NCI-H187 (cell line): ENCODE measurements around the gene NOL7.

Experiments
- DNase-seq, 2 experiments: peaks; one replicate each; lab custom pipeline; 2025; lab: John Stamatoyannopoulos, UW

NOL7 gene

GRCh38 chr6:13614926-13615791 is at the start of gene NOL7:
NOL7 (plus strand) TSS chr6:13615335; CDS start chr6:13615359, 24 bp downstream.
- peak; percentile 97 to 98 for DNase-seq

- DNase-seq, result no peak
These were observed 49.2 kb upstream of the NOL7 start for GRCh38 chr6:13565921-13566320.

- DNase-seq, result no peak
These were observed 48.6 kb upstream of the NOL7 start for GRCh38 chr6:13566500-13566899.

GRCh38 chr6:13568970-13569369 is 46.2 kb upstream of the NOL7 start:
- DNase-seq, result no peak

DNA sequence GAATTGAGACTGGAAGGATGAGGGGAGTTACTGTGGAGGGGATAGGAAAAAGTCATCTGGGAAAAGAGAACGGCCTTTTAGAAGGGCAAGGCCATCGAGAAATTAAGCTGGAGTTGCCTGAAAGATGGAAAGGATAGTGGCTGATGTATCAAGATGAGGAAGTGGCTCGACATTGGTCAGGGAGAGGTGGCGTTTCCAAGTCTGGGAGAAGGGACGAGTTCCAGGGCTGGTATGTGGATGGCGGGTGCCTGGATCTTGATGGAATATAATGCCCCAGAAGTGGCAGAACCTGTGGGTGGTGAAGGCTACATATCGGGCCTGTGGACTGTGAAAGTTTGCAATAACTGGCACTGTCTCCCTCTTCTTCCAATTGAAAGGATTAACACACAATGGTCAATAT is 42.9 kb upstream of the NOL7 start:
- DNase-seq, result no peak

DNA sequence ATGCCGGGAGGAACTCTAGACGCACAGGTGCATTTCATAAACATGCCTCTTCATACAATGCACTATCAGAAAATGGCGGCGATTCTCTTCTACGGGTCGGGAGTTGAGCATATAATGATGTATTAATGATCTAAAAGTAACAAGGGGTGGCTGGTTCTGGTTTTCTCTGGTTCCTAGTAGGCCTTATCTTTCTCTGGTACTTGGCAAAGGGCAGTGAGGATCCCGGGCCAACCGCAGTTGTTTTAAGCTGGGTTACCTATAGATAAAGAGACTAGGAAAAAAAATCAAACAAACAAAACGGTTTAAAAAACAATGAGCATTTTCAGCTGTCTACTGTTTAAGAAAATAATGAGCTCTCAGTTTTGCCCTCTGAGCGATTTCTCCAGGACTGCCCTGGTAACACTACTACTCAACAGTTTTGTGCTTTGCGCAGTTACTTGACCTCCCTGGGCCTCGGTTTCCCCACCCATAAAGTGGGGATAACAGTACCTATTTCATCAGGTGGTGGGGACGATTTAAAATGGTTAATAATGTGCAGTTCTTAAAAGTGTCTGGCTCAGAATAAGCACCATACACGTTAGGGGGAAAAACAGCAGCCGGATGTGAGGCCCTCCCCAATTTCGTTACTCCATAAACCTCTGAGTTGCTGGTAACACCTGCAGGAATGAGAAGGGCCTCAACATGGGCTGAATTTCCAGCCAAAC is 42.0 kb upstream of the NOL7 start:
- DNase-seq, result no peak

DNA sequence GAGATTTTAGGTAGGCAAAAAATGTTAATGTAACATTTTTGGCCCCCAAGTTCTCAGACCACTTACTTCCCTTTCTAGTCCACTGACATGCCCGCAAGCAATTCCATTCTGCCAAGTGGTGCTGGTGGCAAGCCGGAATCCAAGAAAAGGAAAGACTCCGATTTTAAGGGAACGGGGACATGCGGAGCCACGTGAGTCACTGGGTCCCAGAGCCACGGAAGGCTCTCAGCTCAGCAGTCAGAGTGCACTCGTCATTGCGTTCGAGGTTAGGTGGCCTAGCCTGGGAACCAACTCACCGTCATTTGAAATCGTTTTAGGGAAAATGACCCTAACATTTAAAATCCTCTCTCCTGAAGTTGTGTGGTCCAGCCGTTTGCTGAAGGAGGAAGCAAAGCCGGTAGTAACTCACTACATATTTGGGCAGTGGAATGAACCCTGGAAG is 41.4 kb upstream of the NOL7 start:
- no peak for DNase-seq

- DNase-seq, result peak; percentile 89 to 92
These were observed 41.0 kb upstream of the NOL7 start for GRCh38 chr6:13574149-13574570.

DNA sequence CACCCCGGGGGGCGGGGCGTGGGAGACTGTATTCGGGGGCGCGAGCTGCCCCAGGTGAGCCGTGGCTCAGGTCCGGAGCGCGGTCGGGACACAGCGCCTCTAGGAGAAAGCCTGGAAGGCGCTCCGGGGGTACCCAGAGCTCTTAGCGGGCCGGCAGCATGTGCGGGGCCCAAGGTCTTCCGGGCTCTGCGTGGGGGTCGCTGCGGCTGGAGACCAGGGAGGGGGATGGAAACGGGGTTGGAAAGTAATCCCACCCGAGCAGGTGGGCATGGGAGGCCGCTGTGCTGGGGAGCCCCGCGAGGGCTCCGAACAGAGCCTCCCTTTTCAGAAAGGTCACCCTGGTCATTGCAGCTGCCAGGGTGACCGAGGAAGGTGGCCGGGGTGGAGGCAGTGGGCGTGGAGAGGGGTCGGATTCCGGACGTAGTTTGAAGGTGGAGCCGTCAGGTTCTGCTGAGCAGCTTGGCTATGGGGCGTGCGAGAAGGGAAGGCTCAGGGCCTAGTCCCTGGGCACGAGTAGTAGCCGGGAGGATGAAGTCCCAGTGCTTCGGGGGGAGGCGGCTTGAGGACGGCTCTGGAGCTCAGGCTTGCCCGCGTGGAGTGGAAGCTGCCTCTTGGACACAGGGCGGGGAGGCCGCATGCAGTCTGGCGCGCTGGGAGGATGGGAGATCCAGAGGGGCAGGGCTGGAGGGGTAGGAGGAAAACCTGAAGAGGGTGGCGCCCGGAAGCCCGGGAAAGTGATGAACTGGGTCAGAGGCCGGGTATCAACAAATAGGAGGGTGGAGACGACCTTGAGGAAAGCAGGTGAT is 40.4 kb upstream of the NOL7 start, which contains the start of gene SIRT5:
Gene SIRT5, plus strand, starts transcription at position 31 of the 806 bp plus-strand sequence. CDS start 9,510 bp downstream, outside the sequence.
- DNase-seq, result peak; percentile 77

- DNase-seq, result no peak
These were observed 39.8 kb upstream of the NOL7 start for GRCh38 chr6:13575377-13575775.

GRCh38 chr6:13576017-13576416 is 39.1 kb upstream of the NOL7 start:
- DNase-seq, result no peak

- no peak for DNase-seq
These were observed 37.2 kb upstream of the NOL7 start for GRCh38 chr6:13577926-13578325.

GRCh38 chr6:13579911-13580310 is 35.2 kb upstream of the NOL7 start:
- DNase-seq, result no peak

DNA sequence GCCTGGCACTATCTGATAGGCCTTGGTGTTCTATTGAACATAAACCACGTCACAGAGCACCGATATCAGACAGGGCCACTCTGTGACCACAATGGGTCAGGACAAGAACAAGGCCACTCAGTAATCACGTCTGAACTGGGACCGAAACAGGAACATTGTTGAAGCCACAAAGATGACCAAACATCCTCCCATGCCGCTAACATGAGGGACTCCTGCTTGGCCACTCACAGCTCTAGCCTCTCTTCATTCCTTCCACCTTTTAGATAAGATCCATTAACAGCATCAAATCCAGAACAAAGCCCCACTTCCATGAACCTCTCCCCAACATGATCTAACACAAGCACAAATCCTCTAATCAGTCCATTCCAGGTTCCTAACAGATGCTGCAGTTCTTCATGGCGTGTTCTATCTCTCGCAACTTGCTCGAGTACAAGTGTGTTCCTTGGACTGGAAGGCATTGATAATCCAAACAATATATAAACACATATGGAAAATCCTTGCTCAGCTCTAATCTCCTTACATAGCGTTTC is 33.4 kb upstream of the NOL7 start:
- DNase-seq, result no peak

- no peak for DNase-seq
These were observed 28.3 kb upstream of the NOL7 start for GRCh38 chr6:13586603-13587542.

GRCh38 chr6:13589801-13590200 is 25.3 kb upstream of the NOL7 start:
- DNase-seq, result no peak

DNA sequence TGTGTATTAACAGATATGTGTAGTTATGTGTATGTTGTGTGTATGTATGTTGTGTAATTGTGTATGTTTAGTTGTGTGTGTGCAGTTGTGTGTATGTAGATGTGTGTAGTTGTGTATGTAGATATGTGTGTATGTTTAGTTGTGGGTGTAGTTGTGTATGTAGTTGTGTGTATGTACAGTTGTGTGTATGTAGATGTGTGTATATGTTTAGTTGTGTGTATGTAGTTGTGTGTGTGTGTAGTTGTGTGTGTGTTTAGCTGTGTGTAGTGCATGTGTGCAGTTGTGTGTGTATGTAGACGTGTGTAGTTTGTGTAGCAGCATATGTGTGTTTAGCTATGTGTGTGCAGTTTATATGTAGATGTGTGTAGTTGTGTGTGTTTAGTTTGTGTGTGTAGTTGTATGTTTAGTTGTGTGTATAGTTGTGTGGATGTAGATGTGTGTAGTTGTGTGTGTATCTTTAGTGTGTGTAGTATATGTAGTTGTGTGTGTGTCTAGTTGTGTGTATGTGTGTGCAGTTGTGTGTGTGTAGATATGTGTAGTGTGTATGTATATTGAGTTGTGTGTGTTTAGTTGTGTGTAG is 24.5 kb upstream of the NOL7 start:
- DNase-seq, result no peak

DNA sequence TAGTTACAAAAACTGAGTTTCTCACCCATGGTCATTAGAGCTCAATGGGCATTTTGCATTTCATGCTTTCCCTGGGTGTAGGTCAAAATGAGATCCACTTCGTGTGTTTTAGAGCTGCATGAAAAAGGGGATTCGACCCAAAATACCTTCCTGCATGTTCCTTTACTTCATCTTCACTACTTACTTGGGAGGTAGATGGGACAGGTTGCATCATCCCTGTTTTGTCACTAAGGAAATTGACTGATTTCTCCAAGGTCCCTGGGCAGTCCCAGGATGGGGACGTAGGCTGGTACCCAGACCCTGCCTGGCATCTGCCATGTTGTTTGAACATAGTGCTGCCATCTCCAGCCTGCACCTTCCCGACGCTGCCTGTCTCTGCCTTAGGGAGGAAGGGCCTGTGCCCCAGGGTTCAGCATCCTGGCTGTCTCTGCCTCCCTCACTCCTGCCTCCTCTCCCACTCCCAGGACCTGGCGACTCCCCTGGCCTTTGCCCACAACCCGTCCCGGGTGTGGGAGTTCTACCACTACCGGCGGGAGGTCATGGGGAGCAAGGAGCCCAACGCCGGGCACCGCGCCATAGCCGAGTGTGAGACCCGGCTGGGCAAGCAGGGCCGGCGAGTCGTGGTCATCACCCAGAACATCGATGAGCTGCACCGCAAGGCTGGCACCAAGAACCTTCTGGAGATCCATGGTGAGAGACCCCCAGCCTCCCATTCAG is 23.8 kb upstream of the NOL7 start:
- no peak for DNase-seq

GRCh38 chr6:13593103-13593502 is 22.0 kb upstream of the NOL7 start:
- DNase-seq, result no peak

DNA sequence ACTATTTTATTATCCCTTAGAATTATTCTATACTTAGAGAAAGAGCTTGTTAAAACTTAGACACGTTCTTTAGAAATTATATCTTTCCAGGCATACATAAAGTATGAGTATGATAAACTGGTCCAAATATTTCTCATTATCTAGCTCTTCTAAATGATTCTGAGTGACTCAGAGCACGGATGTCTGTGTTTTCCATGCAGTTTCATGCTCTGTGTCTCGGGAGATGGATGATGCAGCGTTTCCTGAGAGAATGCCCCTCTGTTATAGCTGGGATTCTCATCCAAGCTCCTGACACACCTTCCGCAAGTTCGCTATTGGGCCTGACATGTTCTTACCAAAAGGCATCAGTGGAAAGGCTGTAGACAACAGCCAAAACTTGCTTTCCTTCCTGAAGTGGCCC is 21.4 kb upstream of the NOL7 start:
- DNase-seq, result no peak
